ENCODE data around the gene MTSS2. TPM values are rescaled to one million over a fixed set of nuclear protein-coding genes. Genes with fewer than 3 reads are reported as not detected.

MTSS2 gene
- total and polyA plus RNA-seq, 2 of the 8 experiments (the other 6 are each of a cell fraction or from before 2014, with no cell fraction given) = 23.3 to 36.7 TPM

GRCh38 chr16:70687102-70687511 is 1.3 kb upstream of the MTSS2 start:
- Histone ChIP-seq H2AK5ac (ENCODE audit: low read depth, low read length) (0 out of 2 replicates have a peak overlapping the region, but pooled peaks have one; percentile 58), H3K56ac (replicated peaks; ENCODE audit: insufficient read length, low read depth, low read length) (no peak overlapping the region), H3K4me1 (replicated peaks in 1 of 4; ENCODE audit: control insufficient read depth in 3 of 4, insufficient read depth in 4 of 4, low read length in 3 of 4) (peaks cover 0 to 21% (median 14%) of the 10 kb centered on the region in 4 experiments; a peak in 6 of 7 replicates), H3K79me1 (ENCODE audit: low read depth, low read length) (peaks cover 3% of the 10 kb centered on the region; the same call in 1 of the 2 replicates), H2BK12ac (ENCODE audit: low read depth, low read length) (peak overlapping the region; percentile 62; the same call in 1 of the 2 replicates), H2BK5ac (ENCODE audit: low read depth, low read length) (peak overlapping the region; percentile 32; the same call in 1 of the 2 replicates), H3K4me2 (ENCODE audit: insufficient read depth in 1 of 2, low read depth in 2 of 2, low read length in 2 of 2) (no peak overlapping the region), H3K27ac (ENCODE audit: low read depth, low read length) (no peak overlapping the region), H2BK15ac (ENCODE audit: low read length) (no peak overlapping the region; the same call in 1 of the 2 replicates), H2BK120ac (replicated peaks; ENCODE audit: low read depth, low read length) (no peak overlapping the region), H4K8ac (ENCODE audit: extremely low read depth, insufficient read depth, low read length) (no peak overlapping the region; the same call in 1 of the 2 replicates), H3K14ac (ENCODE audit: insufficient read length) (no peak overlapping the region), H3K36me3 (ENCODE audit: control insufficient read depth in 2 of 4, insufficient read depth in 4 of 4, low read length in 3 of 4) (no peaks in the 10 kb centered on the region), H3K9me3 (ENCODE audit: insufficient read depth in 2 of 2, low read depth in 1 of 2, low read length in 1 of 2) (no peaks in the 10 kb centered on the region), H3K27me3 (replicated peaks in 1 of 4; ENCODE audit: control insufficient read depth in 3 of 4, extremely low read depth in 1 of 4, insufficient read depth in 3 of 4, low read length in 3 of 4) (peaks cover 0 to 8% (median 3%) of the 10 kb centered on the region in 4 experiments; a peak in 4 of 7 replicates), H3K4ac (replicated peaks; ENCODE audit: insufficient read length, low read depth, low read length) (no peak overlapping the region), H4K5ac (ENCODE audit: insufficient read length, low read depth, low read length) (no peak overlapping the region), H4K91ac (replicated peaks; ENCODE audit: insufficient read length, low read length) (no peak overlapping the region), H2BK20ac (ENCODE audit: low read length) (no peak overlapping the region), H3K23ac (ENCODE audit: insufficient read length) (no peak overlapping the region), H3K18ac (ENCODE audit: extremely low read depth, low read length) (no peak overlapping the region; the same call in none of the 2 replicates), H3K23me2 (ENCODE audit: low read depth, low read length) (peaks cover 6% of the 10 kb centered on the region; the same call in 1 of the 2 replicates), H3K4me3 (ENCODE audit: extremely low read depth in 1 of 4, insufficient read depth in 2 of 4, low read depth in 3 of 4, low read length in 4 of 4) (no peak overlapping the region), H4K20me1 (replicated peaks in 1 of 2; ENCODE audit: control insufficient read depth in 1 of 2, insufficient read depth in 2 of 2, low read length in 2 of 2) (peaks cover 3 to 9% of the 10 kb centered on the region in 2 experiments), H3K9ac (replicated peaks in 1 of 4; ENCODE audit: extremely low read depth in 1 of 4, low read depth in 3 of 4, low read length in 3 of 4) (no peak overlapping the region), H2AFZ (ENCODE audit: low read length) (no peak overlapping the region), H3K79me2 (ENCODE audit: control insufficient read depth in 1 of 2, insufficient read depth in 2 of 2, low read length in 2 of 2) (no peaks in the 10 kb centered on the region; a peak in 1 of 4 replicates)
- CTCF ChIA-PET (ENCODE audit: partially characterized antibody) = interaction anchor here (0.8 to 6.8 kb wide), 13 partner anchors 7 to 84 kb away, joined by 3 to 57 read pairs (median 5); no protein-coding TSS in a partner anchor
- 60% methylated on average over 5 of the region's 5 CpGs; no CpG with 5 or more reads in 1 of the 2 experiments for WGBS, 2 experiments (ENCODE audit: extremely low coverage in 1 of 2, insufficient coverage in 1 of 2, insufficient read length in 1 of 2, insufficient replicate concordance in 2 of 2, low coverage in 1 of 2, low lambda C conversion rate in 2 of 2, missing lambda C conversion rate in 1 of 2)
- TF ChIP-seq CBX5 (IDR thresholded peaks at IDR 0.05; ENCODE audit: low read depth, low read length) (no peak), JUND (IDR thresholded peaks at IDR 0.05; ENCODE audit: low read length) (no peak), POU5F1 (IDR thresholded peaks at IDR 0.05; ENCODE audit: low read depth, low read length) (no peak), KDM5A (IDR thresholded peaks at IDR 0.05; ENCODE audit: low read length) (no peak), SP4 (IDR thresholded peaks at IDR 0.05; ENCODE audit: low read length) (no peak), TCF12 (IDR thresholded peaks at IDR 0.05; ENCODE audit: low read depth, low read length) (no peak), SRF (IDR thresholded peaks at IDR 0.05; ENCODE audit: low read depth, low read length) (no peak), MAX (IDR thresholded peaks at IDR 0.05) (peak; percentile 43), EGR1 (IDR thresholded peaks at IDR 0.05; ENCODE audit: borderline replicate concordance, low read depth, low read length) (no peak)
- DNase-seq (ENCODE audit: low read depth in 1 of 2, low spot score in 2 of 2) = no peak
- POLR2A ChIA-PET (ENCODE audit: partially characterized antibody) = interaction anchor here (0.8 to 2.2 kb wide), 7 partner anchors 9 to 114 kb away, joined by 3 to 13 read pairs (median 5); partner anchors contain the start of gene VAC14
- no peak for FAIRE-seq

Measured in H1 (cell line).